ENCODE results near the gene SLC44A3.

GRCh38 chr1:94906382-94906781 lies 86.2 kb downstream of the SLC44A3 start:
- TF ChIP-seq CTCF (IDR thresholded peaks at IDR 0.05), result no peak
- no peak for TF ChIP-seq POLR2A (IDR thresholded peaks at IDR 0.05)

All from adrenal gland (tissue), 5 donors.